Esophagus (tissue), 2 donors: ENCODE results near the gene PDK2. TPM values are rescaled to one million over a fixed set of nuclear protein-coding genes. Genes with fewer than 3 reads are reported as not detected.
A peak's percentile ranks its signal among the peaks of the same experiment; 100 is the strongest.

Experiments
- H3K27ac ChIP-seq, 2 donors: one replicate each; pipeline ENCODE4 v1.5.1; 2013; ENCODE audit warnings: low read depth in 2 of 2, mild to moderate bottlenecking in 2 of 2, inconsistent platforms in 1 of 2, low read length in 1 of 2, moderate library complexity in 1 of 2
- H3K27me3 ChIP-seq, 2 donors: one replicate each; pipeline ENCODE4 v1.6.1; 2013; ENCODE audit warnings: low read length in 2 of 2, control low read depth in 1 of 2, mild to moderate bottlenecking in 1 of 2; ENCODE audit not compliant: insufficient read depth in 2 of 2, control insufficient read depth in 1 of 2
- H3K36me3 ChIP-seq, 2 donors: one replicate each; pipeline ENCODE4 v1.6.1; 2013; ENCODE audit warnings: low read length in 1 of 2; ENCODE audit not compliant: control insufficient read depth in 2 of 2, insufficient read depth in 2 of 2
- H3K4me1 ChIP-seq, 2 donors: one replicate each; pipeline ENCODE4 v1.6.1; 2013; ENCODE audit warnings: low read length in 1 of 2; ENCODE audit not compliant: control insufficient read depth in 2 of 2, insufficient read depth in 2 of 2
- H3K4me3 ChIP-seq, 2 donors: one replicate each; pipeline ENCODE4 v1.5.1; 2013; ENCODE audit warnings: low read length in 2 of 2, mild to moderate bottlenecking in 2 of 2, low read depth in 1 of 2, moderate library complexity in 1 of 2
- H3K9me3 ChIP-seq, 2 donors: one replicate each; pipeline ENCODE4 v1.6.1; 2013; ENCODE audit warnings: mild to moderate bottlenecking in 2 of 2, low read depth in 1 of 2, low read length in 1 of 2, moderate library complexity in 1 of 2; ENCODE audit not compliant: control insufficient read depth in 2 of 2, insufficient read depth in 1 of 2
- WGBS, 2 donors: extraction: QIAGEN DNeasy Blood & Tissue Kit; methylation state at CpG; one replicate each; pipeline ENCODE4 v1.1.7; 2013; 5-methylcytosine and 5-hydroxymethylcytosine counted together
- polyA plus RNA-seq, 2 donors: library from polyadenylated mRNA; stranded (reverse); fragments of 200-250 nt; gene quantifications; one replicate each; pipeline ENCODE4 v1.2.3, GENCODE V29; 2013
- donor health status: healthy with polysubstance abuse.
- donor health status: Bipolar disorder and iron deficiency.

PDK2 gene
- polyA plus RNA-seq, 2 donors = 12.1 to 13.5 TPM

- Histone ChIP-seq H3K4me3 (peak overlapping the region in 1 of 2 donors; percentile 23), H3K9me3 (no peaks in the 10 kb centered on the region), H3K27ac (no peak overlapping the region), H3K36me3 (peaks cover 0 to 5% of the 10 kb centered on the region in 2 donors), H3K4me1 (peaks cover 0 to 3% of the 10 kb centered on the region in 2 donors), H3K27me3 (no peaks in the 10 kb centered on the region)
- 1 to 2% methylated on average over 27 to 31 of the region's 31 CpGs for WGBS, 2 donors
Measured at GRCh38 chr17:50129353-50129727, 34.2 kb downstream of the PDK2 start.

- Histone ChIP-seq H3K27ac (no peak within 1 kb of the TSS), H3K36me3 (peaks cover 0 to 10% of the 10 kb centered on the region in 2 donors), H3K9me3 (no peaks in the 10 kb centered on the region), H3K4me3 (peak within 1 kb of the TSS; percentile 19 to 23), H3K4me1 (peaks cover 0 to 3% of the 10 kb centered on the region in 2 donors), H3K27me3 (no peaks in the 10 kb centered on the region)
- 1% methylated on average over 41 to 84 of the region's 84 CpGs for WGBS, 2 donors
Measured at GRCh38 chr17:50129728-50130558, 34.8 kb downstream of the PDK2 start, which contains the start of gene SAMD14. SAMD14 (minus strand) TSS chr17:50130160; CDS start chr17:50124959, 5,201 bp downstream.

GRCh38 chr17:50130559-50131305 is 35.6 kb downstream of the PDK2 start:
- Histone ChIP-seq H3K4me3 (no peak overlapping the region), H3K9me3 (no peaks in the 10 kb centered on the region), H3K27ac (no peak overlapping the region), H3K36me3 (peaks cover 0 to 14% of the 10 kb centered on the region in 2 donors), H3K27me3 (no peaks in the 10 kb centered on the region), H3K4me1 (peaks cover 0 to 3% of the 10 kb centered on the region in 2 donors)
- WGBS, 2 donors = 37 to 49% methylated on average over 17 to 19 of the region's 19 CpGs

GRCh38 chr17:50132104-50132794 is 37.1 kb downstream of the PDK2 start:
- no peak overlapping the region for H3K27ac ChIP-seq
- 68 to 74% methylated on average over 6 of the region's 6 CpGs for WGBS, 2 donors
- peaks cover 0 to 3% of the 10 kb centered on the region in 2 donors for H3K4me1 ChIP-seq

GRCh38 chr17:50133028-50133768 is 38.0 kb downstream of the PDK2 start:
- Histone ChIP-seq H3K9me3 (no peaks in the 10 kb centered on the region), H3K27ac (peak overlapping the region; percentile 8 to 28), H3K4me3 (no peak overlapping the region), H3K27me3 (no peaks in the 10 kb centered on the region), H3K4me1 (peaks cover 0 to 3% of the 10 kb centered on the region in 2 donors), H3K36me3 (peaks cover under 1 to 38% of the 10 kb centered on the region in 2 donors)
- WGBS, 2 donors = 54 to 56% methylated on average over 7 of the region's 7 CpGs

More at GRCh38 chr17:50132104-50132794, 37.1 kb downstream of the PDK2 start:
- Histone ChIP-seq H3K9me3 (no peaks in the 10 kb centered on the region), H3K27me3 (no peaks in the 10 kb centered on the region), H3K4me3 (no peak overlapping the region), H3K36me3 (peaks cover 0 to 28% of the 10 kb centered on the region in 2 donors)

- no peaks in the 10 kb centered on the region for H3K9me3 ChIP-seq
- no peak overlapping the region for H3K27ac ChIP-seq
- H3K4me3 ChIP-seq = no peak overlapping the region
- no peaks in the 10 kb centered on the region for H3K27me3 ChIP-seq
- WGBS, 2 donors = 39 to 42% methylated on average over 14 to 16 of the region's 16 CpGs
- H3K36me3 ChIP-seq = peaks cover 4 to 43% of the 10 kb centered on the region in 2 donors
- peaks cover 0 to 3% of the 10 kb centered on the region in 2 donors for H3K4me1 ChIP-seq
Measured at GRCh38 chr17:50133769-50134099, 38.6 kb downstream of the PDK2 start.

- Histone ChIP-seq H3K9me3 (no peaks in the 10 kb centered on the region), H3K4me3 (no peak overlapping the region), H3K4me1 (no peaks in the 10 kb centered on the region), H3K27ac (no peak overlapping the region), H3K36me3 (peaks cover 11 to 51% of the 10 kb centered on the region in 2 donors), H3K27me3 (no peaks in the 10 kb centered on the region)
- 69 to 71% methylated on average over 15 to 16 of the region's 16 CpGs for WGBS, 2 donors
Measured at GRCh38 chr17:50134206-50135110, 39.3 kb downstream of the PDK2 start.

GRCh38 chr17:50135316-50136095 is 40.4 kb downstream of the PDK2 start:
- WGBS, 2 donors = 84% methylated on average over 16 of the region's 16 CpGs
- Histone ChIP-seq H3K27me3 (no peaks in the 10 kb centered on the region), H3K27ac (no peak overlapping the region), H3K9me3 (no peaks in the 10 kb centered on the region), H3K36me3 (peaks cover 13 to 59% of the 10 kb centered on the region in 2 donors), H3K4me1 (no peaks in the 10 kb centered on the region), H3K4me3 (no peak overlapping the region)
